Activated CD8-positive, alpha-beta memory T cell treated with anti-CD3 and anti-CD28 coated beads, Interleukin-2, amount 50 U/mL, for 4 hours (primary cell): Measurements from ENCODE around the gene CCZ1B.
"Not testable (repeated sequence)": the region's sequence is repeated elsewhere in the genome, so short reads cannot be mapped to it uniquely, and the experiment has no call there.

ENCODE experiments used
- DNase-seq: peaks from one replicate; pipeline ENCODE4 v3.0.0-alpha.2; 2020

CCZ1B gene

DNA sequence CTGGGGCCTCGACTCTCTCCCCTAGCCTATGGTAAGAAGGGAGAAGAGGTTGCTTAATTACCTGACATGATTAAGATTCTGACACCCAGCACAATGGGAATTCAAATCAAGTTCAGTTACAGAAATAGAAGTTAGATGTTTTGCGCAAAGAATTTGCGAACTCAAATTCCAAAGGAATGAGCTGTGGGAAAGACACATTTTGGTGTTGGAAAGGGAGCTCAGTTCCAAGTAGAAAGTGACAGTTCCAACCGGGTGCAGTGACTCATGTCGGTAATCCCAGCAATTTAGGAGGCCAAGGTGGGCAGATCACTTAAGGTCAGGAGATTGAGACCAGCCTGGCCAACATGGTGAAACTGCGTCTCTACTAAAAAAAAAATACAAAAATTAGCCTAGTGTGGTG, 4.0 kb upstream of the CCZ1B start:
- not testable (repeated sequence) for DNase-seq

DNA sequence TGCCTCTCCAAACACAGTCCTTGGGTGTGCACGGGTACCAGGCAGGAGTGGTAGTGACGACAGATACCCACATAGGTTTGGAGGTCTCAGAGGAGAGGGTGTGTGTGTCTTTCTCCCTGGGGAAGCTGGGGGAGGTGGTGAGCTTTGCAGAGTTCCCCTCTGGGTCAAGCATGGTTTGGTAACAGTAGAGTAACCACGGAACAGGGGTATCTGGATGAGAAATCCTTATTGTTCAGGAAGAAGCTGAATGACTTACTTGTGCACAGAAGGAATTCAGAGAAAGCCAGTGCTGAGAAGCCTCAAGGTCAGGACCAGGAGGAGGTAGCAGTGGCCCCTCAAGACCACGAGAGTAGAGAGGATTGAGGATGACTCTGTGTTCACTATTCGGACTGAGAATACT, 3.5 kb upstream of the CCZ1B start:
- not testable (repeated sequence) for DNase-seq

DNA sequence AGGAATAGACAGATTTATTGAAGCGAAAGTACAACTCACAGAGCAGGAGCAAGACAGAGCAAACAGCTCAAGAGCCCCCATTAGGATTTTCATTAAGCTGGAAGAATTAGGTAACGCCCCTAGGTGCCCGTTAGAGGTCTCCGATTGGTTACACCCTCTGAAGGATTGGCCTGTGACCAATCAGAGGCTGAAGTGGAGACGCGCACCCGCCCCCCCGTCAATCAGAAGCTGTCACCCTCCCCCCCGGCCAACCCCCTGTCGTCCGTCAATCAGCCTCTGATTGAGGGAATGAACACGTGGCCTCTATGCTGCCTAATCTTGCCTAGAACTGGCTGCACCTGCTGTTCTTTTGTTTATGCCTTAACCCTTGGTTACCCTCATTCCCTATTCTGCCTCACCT, 1.1 kb upstream of the CCZ1B start:
- DNase-seq = not testable (repeated sequence)

DNA sequence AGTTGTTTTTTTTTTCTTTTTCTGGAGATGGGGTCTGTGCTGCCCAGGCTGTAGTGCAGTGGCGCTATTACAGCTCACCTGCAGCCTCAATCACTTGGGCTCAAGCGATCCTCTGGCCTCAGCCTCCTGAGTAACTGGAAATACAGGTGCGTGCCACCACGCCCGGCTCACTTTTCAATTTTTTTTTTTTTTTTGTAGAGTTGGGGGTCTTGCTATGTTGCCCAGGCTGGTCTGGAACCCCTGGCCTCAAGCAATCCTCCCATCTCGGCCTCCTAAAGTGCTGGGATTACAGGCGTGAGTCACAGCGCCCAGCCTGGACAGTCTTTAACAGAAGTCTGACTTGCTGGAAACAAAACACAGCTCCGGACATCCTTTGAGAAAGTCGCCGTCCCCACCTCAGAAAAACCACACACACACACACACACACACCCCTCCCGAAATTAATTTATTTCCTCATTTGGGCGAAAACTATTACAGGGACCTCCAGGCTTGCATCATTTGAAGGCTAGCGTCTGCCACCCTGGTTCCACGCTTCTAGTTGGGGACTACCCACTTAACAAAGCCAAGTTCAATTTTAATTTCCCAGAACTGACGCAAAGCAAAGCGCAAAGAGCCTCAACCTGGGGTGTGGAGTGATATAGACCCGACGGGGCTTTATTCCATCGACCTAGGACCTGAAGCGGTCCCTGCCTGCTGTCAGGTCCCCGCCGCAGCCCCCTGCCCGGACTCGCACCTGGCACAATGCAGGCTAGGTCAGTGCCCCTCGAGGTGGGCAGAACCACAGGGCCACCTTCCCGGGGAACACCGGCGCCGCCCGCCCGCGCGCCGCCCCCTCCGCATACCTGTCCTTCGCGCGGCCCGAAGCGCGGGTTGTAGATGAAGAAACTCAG, 594 bp downstream of the CCZ1B start:
- DNase-seq = not testable (repeated sequence)

DNA sequence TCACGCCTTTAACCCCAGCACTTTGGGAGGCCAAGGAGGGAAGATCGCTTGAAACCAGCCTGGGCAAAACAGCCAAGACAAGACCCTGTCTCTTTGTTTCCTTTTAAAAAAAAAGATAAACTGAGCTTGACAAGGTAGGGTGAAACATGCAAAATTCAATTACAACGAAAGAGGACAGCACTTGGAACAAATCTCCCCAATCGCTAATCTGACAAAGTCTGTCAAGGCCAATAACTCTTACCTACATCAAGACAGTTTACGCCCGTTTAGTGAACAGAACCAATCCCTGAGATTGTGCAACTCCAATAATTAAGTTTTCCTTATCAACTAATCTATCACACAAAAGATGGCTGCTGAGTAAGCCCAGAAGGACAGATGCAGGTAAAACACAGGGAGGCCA, 4.5 kb downstream of the CCZ1B start:
- DNase-seq = not testable (repeated sequence)

DNA sequence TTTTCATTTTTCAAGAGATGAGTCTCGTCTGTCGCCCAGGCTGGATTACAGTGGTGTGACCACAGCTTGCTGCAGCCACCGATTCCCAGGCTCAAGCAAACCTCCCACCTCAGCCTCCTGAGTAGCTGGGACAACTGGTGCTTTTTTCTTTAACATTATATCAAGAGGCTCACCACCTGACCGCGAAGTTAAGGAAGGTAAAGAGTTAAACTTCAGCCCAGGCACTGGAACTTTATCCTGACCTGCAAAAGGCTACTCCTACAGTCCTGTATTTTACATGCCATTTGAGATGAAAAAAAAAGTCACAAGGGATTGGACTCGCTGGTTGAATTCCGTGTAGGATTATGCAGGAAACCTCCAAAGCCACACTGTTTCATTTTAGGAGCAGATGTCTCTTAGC, 10.6 kb downstream of the CCZ1B start:
- not testable (repeated sequence) for DNase-seq

DNA sequence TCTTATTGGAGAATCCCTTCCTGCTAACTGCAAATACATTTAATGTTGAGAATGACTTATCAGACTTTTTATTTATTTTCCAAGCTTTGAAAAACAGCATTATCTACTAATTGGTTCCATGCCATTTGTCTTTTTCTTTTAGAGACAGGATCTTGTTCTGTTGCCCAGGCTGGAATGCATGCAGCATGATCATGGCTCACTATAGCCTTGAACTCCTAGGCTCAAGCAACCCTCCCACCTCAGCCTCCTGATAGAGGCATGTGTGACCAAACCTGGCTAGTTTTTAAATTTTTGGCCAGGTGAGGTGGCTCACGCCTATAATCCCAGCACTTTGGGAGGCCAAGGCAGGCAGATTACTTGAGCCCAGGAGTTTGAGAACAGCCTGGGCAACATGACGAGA, 13.1 kb downstream of the CCZ1B start:
- not testable (repeated sequence) for DNase-seq

DNA sequence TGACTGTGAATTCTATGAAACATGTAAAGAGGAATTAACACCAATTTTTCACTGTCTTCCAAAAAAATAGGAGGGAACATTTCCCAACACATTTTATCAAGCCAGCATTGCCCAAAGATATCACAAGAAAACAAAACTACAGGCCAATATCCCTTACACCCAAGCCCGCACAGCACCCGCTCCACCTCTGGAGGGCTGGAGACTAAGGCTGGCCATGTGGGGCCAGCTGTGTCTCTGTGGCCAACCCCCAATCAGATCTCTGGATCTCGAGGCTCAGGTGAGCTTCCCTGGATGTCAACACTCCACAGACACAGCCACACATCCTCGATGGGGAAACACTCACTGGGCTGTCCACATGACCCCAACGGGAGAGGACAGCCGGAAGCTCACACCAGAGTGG, 18.1 kb downstream of the CCZ1B start:
- not testable (repeated sequence) for DNase-seq

DNA sequence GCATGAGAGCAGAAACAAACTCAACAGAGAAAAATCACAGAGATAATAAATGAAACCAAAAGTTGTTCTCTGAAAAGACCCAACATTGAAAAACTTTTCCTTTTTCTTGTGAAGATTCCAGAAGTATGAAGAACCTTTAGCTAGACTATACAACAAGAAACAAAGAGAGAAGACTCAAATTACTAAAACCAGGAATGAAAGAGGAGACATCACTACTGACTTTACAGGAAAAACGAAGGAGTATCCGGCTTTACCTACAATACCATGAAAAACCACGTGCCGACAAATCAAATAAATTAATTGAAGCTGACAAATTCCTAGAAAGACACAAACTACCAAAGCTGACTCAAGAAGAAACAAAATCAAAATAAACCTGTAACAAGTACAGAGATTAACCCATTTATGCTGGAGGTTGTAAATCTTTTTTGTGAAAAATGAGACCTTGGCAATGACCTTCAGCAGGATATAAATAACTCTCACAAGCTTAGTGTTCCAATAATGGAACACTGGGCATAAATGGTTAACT, 18.6 kb downstream of the CCZ1B start:
- DNase-seq = not testable (repeated sequence)

DNA sequence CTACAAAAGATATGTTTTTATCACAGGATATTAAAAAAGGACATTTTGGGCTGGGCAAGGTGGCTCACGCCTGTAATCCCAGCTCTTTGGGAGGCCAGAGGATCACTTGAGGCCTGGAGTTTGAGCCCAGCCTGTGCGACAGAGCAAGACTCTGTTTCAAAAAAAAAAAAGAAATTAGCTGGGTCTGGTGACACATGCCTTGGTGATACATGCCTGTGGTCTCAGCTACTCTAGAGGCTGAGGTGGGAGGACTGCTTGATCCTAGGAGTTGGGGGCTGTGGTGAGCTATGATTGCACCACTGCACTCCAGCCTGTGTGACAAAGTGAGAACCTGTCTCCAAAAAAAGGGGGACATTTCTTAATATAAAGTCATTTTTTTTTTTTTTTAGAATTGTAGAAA, 25.7 kb downstream of the CCZ1B start:
- not testable (repeated sequence) for DNase-seq

DNA sequence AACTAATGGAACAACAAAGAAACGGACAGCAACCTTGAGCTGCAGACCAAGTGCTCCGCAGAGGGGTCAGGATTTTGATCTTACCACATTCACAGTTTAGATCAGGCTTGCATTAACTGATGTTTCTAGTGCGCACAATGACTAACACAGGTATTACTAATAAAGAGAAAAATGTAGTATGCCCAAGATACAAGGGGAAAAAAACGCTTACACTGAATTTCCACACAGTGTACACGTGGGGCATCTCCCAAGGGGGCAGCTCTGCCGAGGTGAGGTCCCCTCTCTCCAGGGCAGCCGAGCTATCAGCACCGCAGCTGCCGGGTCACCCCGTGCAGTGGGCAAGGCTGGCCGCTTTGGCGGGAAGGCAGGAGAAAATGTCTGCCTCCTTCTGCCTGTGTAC, 26.2 kb downstream of the CCZ1B start:
- not testable (repeated sequence) for DNase-seq

DNA sequence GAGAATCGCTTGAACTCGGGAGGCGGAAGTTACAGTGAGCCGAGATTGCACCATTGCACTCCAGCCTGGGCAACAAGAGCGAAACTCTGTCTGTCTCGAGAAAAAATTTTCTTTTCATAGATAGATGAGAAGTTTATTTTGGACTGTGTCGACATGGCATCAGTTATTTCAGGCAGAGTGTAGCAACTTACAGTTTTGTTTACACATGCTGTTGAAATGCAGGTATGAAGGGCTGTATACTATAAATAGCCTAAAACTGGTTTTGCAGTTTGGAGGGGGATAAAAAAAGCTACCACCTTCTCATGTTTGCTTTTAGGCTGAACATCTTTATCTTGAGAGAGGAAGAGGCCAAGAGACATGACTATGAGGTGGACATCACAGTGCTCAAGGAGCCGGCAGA, 28.0 kb downstream of the CCZ1B start:
- DNase-seq = not testable (repeated sequence)

DNA sequence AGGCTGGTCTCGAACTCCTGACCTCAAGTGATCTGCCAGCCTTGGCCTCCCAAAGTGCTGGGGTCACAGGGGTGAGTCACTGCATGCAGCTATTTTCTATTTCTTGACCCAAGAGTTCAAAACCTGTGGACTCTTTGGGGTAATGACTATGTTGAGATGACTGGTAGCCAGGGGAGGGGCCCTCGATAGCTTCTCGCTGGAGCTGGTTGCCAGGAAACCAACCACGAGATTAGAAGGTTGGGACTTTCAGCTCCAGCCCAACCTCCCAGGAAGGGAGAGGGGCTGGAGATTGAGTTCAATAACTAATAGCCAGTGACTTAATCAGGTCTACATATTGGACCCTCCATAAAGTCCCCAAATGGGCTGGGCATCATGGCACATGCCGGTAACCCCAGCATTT, 28.9 kb downstream of the CCZ1B start:
- DNase-seq = not testable (repeated sequence)

DNA sequence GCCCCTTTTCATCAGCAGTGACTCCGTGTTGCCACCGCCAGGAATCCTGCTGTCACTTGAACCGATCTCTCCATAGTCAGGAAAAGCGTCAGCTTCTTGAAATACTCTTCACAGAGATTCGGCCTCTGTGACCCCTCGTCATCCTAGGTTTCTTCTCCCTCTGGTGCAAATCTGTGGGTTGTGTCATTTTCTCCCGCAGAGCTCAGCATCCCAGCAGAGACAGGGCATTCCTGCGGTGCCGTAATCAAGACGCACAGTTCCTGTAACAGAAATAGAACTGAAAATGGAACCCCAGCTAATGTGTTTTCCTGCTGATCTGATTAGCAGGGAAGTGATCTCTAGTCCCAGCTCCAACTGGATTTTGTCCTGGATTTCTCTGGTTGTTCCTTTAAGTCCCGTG, 31.8 kb downstream of the CCZ1B start:
- not testable (repeated sequence) for DNase-seq

DNA sequence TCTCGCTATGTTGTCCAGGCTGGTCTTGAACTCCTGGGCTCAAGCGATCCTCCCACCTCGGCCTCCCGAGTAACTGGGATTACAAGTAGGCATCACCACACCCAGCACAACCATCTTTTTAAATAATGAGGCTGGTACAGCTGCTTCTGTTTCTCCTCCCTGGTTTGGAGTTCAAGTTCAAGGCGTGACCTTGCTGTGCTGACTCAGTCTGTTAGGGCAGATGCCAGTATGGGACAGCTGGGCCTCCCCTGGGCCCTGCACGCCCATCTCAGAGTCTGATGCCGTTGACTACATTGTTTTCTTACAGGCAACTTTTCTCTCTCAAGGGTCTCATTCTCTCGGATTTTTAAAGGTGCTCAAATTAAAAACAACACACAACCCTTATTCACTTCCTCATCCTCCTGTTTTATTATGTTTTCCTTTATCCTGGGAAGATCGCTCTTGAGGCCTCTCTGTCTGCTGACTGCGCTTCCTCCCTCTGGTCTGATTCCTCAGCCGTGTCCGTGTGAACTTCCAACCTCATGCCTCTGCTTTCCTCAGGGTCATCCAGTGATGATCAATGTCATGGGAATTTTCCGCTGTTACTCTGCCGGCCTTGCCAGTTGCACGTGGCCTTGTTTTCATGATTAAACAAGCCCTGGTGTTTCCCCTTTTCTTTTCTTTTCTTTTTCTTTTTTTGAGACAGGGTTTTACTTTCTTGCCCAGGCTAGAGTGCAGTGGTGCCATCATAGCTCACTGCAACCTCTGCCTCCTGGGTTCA, 33.8 kb downstream of the CCZ1B start:
- not testable (repeated sequence) for DNase-seq

DNA sequence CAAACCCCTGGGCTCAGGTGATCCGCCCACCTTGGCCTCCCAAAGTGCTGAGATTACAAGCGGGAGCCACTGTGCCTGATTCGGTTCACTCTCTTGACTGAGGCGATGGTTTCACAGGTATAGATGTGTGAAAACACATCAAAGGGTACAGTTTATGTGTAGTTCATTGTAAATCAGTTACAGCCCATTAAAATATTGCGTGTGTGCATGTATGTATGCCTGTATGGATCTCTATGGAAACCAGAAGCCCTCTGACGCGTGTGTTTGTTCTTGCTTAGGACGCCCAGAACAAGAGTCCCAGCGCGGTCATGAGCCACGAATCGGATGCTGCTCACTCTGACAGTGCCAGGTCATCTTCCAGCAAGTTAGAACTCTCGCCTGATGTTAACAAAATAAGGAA, 36.7 kb downstream of the CCZ1B start:
- not testable (repeated sequence) for DNase-seq

DNA sequence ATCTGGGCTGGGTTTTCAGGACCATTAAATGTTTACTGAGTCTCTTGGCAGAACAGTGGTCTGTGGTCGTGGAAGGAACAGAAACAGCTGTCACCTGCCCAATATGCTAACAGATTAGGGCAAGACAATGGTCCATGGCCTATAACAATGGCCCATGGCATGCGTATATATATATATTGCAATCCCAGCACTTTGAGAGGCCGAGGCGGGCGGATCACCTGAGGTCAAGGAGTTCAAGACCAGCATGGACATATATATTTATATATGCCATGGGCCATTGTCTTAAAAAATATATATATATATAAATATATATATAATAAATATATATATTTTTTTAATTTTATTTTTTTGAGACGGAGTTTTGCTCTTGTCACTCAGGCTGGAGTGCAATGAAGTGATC, 44.5 kb downstream of the CCZ1B start:
- not testable (repeated sequence) for DNase-seq

DNA sequence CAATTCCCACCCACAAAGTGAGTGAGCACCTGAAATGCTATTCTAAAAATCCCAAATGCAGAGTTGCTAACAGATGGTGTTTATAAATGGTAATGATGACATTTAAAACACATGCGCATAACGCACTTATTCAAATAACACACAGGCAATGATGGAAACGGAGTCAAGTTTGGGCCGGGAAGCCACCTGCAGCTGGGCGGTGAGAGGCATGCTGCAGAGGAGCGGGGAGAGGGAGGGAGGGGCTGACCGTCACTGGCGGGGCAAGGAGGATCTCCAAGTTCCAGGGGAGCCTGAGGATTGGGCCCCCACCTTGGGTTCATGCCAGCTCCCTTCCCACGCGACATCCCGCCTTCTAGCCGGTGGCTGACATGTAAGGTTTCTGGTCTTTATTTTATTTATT, 64.9 kb downstream of the CCZ1B start:
- not testable (repeated sequence) for DNase-seq

DNA sequence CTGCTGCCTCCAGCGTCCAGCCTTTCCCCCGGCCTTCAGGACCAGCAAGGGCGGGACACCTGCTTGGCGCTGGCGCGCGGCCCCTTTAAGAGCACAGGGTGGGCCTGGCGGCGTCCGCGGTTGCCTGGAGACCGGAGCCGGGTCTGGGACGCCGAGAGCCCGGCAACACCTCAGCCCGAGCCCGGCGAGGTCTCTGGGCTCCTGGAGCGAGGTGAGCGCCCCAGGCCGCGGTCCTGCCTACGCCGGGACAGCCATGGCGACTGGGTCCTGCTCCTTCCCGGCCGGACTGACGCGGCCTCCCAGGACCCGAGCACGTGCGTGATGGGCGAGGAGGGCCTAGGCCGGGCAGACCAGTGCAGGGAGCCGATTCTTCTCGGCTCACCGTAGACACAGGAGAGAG, 72.1 kb downstream of the CCZ1B start, which contains the start of gene RSPH10B2:
TSS of gene RSPH10B2 (plus strand) at position 140 of the 400 bp plus-strand sequence. CDS start 3,575 bp downstream, outside the sequence.
- not testable (repeated sequence) for DNase-seq

DNA sequence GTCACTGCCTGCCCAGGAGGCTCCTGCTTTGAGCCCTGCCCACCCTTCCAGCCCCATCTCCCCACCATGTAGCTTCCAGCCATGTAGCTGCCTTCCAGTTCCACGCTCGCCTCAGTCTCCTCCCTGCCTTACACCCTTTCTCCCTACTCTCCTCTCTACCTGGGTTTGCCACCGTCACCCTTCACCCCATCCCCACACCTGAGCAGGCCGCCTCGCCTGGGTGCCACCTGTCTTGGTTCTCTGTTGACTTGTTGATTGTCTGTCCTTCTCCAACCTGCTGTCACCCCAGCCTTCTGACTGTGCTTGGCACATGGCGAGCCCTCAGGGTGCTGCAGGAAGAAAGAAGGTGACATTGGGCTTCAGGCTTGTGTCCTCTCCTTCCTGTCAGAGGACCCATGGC, 75.9 kb downstream of the CCZ1B start:
- DNase-seq = not testable (repeated sequence)

DNA sequence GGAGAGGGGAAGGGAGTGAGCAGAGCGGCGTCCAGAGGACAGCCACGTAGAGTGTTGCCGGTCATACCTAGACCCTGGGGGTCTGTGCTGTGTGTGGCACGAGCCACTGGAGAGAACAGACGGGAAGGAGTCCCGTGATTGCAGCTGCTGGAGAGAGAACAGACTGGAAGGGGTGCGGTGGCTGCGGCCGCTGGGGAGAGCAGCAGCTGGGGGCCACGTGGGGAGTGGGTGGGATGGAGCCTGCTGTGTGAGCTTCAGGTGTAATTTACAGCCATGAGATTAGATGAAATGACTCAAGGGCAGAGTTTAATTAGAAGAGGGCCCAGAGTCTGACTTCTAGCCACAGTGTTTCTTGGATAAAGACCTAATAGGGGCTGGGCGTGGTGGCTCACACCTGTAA, 76.7 kb downstream of the CCZ1B start:
- DNase-seq = not testable (repeated sequence)
